GM18498 (cell line): ENCODE measurements around the gene HMCN2.
"Not testable (repeated sequence)": the region's sequence is repeated elsewhere in the genome, so short reads cannot be mapped to it uniquely, and the experiment has no call there.

Experiments used
- ATAC-seq: cut with Tn5 transposase; IDR thresholded peaks from one replicate; pipeline ENCODE4 v1.9.1; 2021; ENCODE audit warnings: mild to moderate bottlenecking, moderate library complexity; ENCODE audit not compliant: unreplicated experiment

HMCN2 gene

GRCh38 chr9:130237763-130238524 lies 27.6 kb upstream of the HMCN2 start:
- no peak for ATAC-seq

DNA sequence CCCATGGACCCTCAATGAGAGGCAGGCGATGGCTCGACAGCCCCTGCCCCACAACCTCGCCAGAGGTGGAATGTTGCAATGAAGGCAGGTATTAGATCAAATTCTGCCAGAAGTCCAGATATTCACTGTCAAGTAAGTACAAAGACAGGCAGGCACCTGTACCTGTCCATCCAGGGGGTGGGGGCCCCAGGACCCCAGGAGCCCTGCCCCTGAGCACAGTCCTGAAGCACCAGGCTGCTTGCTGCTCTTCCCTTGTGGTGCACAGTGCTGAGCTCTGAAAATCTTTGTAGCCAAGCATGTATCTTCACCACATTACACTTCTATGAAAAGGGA lies 26.2 kb upstream of the HMCN2 start:
- ATAC-seq: no peak

GRCh38 chr9:130239741-130240241 lies 25.8 kb upstream of the HMCN2 start:
- ATAC-seq: peak; percentile 69

DNA sequence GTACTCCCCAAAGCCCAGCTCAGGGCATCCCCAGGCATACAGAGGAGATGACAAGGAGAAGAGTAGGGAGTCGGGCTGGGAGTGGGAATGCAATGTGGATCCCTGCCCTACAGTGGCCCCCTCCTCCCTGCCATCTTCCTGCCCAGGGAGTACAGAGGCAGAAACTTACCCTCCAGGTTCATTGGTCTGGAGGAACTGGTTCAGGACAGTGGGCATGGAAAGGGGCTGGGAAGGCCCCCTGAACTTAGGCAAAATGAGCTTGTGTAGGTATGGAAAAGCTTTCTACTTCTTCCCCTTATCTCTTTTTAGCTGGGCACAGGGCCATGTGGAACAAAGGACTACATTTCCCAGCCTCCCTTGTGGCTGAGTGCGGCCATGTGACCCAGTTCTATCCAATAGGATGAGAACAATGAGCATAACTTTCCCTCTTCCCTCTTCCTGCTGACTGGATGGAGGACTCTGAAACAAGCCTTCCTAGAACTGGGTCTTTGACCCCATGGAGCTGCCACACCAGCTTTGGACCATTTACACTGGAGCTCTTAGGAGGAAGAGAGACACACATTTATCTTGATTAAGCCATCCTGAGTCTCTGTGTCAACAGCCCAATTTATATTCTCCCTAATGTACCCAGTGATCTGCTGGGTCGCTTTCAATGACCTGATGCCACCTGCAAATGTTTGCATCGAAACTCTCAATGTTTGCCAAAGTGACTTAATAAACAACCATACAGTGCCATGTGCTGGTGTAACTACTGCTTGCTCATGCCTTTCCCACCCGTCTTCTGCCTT lies 25.0 kb upstream of the HMCN2 start:
- no peak for ATAC-seq

DNA sequence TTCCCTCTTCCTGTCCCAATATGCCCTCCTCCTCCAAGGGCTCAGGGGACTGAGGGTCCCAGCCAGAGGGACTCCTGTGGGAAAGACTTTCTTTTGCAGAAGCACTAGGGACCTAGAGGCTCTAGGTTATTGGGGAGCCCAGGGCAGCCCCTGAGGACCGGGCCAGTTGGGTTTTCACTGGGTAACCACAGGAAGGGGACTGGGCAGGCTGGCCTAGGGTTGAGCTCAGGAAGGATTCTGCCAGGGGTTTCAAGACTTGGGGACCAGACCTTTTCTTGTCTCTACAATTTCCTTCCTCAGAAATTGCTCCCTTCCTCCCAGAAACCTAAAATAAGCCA lies 24.4 kb upstream of the HMCN2 start:
- ATAC-seq: no peak

GRCh38 chr9:130242270-130243014 lies 23.1 kb upstream of the HMCN2 start:
- ATAC-seq: no peak

- peak; percentile 35 for ATAC-seq
These were observed 22.3 kb upstream of the HMCN2 start for GRCh38 chr9:130243015-130243881.

GRCh38 chr9:130243882-130244170 lies 21.7 kb upstream of the HMCN2 start:
- ATAC-seq: no peak

- no peak for ATAC-seq
These were observed 20.9 kb upstream of the HMCN2 start for GRCh38 chr9:130244548-130245165.

DNA sequence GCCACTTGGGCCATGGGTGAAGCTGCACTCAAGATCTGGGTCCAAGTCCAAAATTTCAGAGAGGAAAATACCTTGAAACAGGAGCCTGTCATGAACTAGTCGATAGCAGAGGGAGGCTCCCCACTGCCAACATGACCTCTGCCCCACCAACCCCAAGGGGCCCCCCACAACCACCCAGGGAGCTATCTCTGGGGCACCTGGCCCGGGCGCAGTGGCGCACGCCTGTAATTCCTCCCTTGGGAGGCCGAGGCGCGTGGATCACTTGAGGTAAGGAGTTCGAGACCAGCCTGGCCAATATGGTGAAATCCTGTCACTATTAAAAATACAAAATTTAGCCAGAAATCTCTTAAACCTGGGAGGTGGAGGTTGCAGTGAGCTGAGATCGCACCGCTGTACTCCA lies 20.1 kb upstream of the HMCN2 start:
- no peak for ATAC-seq

GRCh38 chr9:130246126-130246525 lies 19.4 kb upstream of the HMCN2 start:
- no peak for ATAC-seq

GRCh38 chr9:130254747-130255630 lies 10.6 kb upstream of the HMCN2 start:
- ATAC-seq: no peak

- ATAC-seq: no peak
These were observed 9.9 kb upstream of the HMCN2 start for GRCh38 chr9:130255631-130256134.

GRCh38 chr9:130256644-130257043 lies 8.9 kb upstream of the HMCN2 start:
- ATAC-seq: no peak

DNA sequence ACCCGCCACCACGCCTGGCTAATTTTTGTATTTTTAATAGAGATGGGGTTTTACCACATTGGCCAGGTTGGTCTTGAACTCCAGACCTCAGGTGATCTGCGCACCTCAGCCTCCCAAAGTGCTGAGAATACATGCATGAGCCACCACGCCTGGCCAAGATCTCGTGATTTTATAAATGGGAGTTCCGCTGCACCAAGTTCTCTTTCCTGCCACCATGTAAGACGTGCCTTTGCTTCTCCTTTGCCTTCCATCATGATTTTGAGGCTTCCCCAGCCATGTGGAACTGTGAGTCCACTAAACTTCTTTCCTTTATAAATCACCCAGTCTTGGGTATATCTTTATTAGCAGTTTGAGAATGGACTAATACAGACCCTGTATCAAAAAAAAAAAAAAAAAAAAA lies 7.4 kb upstream of the HMCN2 start:
- ATAC-seq: not testable (repeated sequence)

- no peak for ATAC-seq
These were observed 6.5 kb upstream of the HMCN2 start for GRCh38 chr9:130259044-130259443.

DNA sequence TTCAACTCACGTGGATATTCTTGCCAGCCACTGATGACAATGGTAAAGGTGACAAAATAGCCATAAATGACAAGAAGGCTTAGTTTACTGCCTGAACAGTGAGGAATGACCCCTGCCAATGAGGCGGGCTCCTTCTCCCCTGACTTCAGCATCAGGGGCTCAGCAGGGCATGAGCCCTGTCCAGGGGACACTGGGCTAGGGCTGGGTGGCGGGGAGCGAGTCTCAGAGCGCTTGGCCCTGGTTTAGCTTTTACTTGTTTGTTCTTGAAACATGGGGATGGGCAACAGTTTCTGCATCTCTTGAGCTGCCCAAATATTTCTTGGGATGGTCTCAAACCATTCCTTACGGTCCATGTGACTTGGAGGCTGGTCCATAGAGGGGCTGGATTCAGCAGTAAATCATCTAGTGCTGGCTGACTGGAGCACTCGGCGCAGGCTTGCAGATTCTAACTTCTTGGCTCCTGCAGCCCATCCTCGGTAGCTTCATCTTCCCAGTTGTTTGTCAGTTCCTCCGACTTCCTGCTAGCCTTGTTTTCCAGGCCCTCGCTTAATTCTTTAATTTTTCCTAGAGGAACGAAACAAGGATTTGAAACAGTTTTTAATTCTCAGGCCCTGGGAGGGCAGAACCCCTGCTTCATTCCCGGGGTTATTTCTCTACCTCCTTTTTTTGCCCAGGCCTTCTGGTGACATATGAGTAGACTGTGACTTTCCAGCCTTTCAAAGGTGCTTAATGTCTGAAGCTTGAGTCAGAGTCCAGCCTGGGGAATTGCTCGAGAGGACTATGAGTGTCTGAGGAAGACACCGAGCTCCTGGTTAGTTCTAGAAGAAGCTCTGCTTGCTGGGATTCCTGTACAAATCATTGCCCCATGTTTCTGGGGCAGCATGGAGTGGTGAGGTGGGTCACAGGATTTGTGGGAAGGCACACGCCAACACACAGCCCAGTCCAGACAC lies 4.5 kb upstream of the HMCN2 start:
- no peak for ATAC-seq

DNA sequence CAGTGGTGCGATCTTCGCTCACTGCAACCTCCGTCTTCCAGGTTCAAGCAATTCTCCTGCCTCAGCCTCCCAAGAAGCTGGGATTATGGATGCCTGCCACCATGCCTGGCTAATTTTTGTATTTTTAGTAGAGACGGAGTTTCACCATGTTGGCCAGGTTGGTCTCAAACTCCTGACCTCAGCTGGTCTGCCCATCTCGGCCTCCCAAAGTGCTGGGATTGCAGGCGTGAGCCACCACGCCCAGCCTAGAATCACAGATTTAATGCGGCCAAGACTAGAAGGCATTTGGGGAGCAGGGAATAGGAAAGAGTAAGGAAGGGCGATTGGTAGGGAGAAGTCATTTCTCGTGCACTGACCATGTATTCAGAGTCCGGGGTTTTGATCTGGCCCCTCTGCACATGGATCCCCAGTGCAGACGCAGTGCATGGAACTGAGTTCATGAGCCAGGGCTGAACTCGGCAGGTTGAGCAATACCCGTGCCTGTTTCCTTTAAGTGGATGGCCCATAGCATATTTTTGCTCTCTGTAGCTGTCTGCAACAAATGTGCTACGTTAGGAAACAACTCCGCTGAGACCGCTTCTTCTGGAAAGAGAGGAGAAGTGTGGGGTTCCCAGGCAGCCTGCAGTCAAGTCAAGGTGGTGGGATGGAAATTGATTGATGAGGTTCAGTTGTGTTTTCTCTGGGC lies 3.4 kb upstream of the HMCN2 start:
- no peak for ATAC-seq
